ENCODE data around the gene BCAN.

The BCAN gene

DNA sequence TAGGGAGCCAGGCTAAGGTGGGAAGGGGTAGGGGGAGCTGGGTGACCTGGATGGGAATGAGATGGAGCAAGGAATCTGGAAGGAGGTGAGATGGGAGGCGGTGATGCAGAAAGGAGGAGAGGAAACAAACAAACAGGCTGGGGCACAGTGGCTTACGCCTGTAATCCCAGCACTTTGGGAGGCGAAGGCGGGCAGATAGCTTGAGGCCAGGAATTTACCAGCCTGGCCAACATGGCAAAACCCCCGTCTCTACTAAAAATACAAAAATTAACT is 52.7 kb downstream of the BCAN start:
- H3K4me3 ChIP-seq (ENCODE audit: low read depth, low read length) = no peak overlapping the region
- TF ChIP-seq, protein P1, sequence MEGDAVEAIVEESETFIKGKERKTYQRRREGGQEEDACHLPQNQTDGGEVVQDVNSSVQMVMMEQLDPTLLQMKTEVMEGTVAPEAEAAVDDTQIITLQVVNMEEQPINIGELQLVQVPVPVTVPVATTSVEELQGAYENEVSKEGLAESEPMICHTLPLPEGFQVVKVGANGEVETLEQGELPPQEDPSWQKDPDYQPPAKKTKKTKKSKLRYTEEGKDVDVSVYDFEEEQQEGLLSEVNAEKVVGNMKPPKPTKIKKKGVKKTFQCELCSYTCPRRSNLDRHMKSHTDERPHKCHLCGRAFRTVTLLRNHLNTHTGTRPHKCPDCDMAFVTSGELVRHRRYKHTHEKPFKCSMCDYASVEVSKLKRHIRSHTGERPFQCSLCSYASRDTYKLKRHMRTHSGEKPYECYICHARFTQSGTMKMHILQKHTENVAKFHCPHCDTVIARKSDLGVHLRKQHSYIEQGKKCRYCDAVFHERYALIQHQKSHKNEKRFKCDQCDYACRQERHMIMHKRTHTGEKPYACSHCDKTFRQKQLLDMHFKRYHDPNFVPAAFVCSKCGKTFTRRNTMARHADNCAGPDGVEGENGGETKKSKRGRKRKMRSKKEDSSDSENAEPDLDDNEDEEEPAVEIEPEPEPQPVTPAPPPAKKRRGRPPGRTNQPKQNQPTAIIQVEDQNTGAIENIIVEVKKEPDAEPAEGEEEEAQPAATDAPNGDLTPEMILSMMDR (IDR thresholded peaks at IDR 0.05; ENCODE audit: low read depth, low read length) = no peak
- H3K4me1 ChIP-seq = peaks cover 48% of the 10 kb centered on the region
- no peaks in the 10 kb centered on the region for H3K9me3 ChIP-seq
- no peaks in the 10 kb centered on the region for H3K27me3 ChIP-seq
- no peak for DNase-seq
- H3K36me3 ChIP-seq = no peaks in the 10 kb centered on the region

DNA sequence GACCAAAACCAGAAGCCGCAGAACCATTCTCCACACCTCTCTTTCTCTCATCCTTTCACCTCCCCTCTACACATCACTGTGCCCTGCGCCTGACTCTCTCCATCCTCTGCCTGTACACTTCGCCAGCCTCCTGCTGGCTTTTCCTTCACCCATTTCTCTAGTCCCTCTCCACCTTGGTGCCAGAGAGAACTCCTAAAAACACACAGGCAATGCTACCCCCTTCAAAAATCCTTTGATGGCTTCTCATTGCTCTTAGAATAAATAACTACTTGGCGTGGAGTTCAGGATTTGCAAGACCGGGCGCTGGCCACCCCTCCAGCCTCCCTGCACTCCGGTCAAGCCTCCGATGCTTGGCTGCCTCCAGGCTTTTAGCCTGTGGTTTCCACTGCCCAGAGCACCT is 54.8 kb downstream of the BCAN start:
- TF ChIP-seq, protein P1 (IDR thresholded peaks at IDR 0.05; ENCODE audit: low read depth, low read length) = no peak
- Histone ChIP-seq H3K4me1 (peaks cover 41% of the 10 kb centered on the region), H3K27me3 (no peaks in the 10 kb centered on the region), H3K9me3 (no peaks in the 10 kb centered on the region), H3K36me3 (no peaks in the 10 kb centered on the region), H3K4me3 (ENCODE audit: low read depth, low read length) (no peak overlapping the region)
- DNase-seq = no peak

DNA sequence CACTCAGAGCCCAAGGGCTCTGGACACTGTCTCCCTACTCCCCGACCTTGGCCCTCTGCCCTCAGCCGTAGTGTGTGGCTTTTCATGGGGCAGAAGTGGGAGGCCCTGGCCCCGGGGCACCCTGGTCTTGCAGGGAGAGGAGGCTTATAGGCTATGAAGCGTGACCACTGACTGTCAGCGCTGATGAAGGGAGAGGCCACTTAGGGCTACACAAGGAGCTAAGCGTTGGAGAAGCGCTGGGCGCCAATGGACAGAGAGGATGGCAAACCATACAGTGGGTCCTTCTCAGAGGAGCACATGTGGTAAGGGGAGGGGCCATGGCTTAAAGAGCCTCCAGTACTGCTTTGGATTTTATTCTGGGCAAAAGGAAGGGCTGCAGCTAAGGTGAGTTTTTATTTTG is 55.6 kb downstream of the BCAN start:
- no peaks in the 10 kb centered on the region for H3K9me3 ChIP-seq
- no peaks in the 10 kb centered on the region for H3K27me3 ChIP-seq
- TF ChIP-seq, protein P1 (IDR thresholded peaks at IDR 0.05; ENCODE audit: low read depth, low read length) = no peak
- no peaks in the 10 kb centered on the region for H3K36me3 ChIP-seq
- DNase-seq = peak; percentile 60
- H3K4me1 ChIP-seq = peaks cover 33% of the 10 kb centered on the region
- no peak overlapping the region for H3K4me3 ChIP-seq (ENCODE audit: low read depth, low read length)

DNA sequence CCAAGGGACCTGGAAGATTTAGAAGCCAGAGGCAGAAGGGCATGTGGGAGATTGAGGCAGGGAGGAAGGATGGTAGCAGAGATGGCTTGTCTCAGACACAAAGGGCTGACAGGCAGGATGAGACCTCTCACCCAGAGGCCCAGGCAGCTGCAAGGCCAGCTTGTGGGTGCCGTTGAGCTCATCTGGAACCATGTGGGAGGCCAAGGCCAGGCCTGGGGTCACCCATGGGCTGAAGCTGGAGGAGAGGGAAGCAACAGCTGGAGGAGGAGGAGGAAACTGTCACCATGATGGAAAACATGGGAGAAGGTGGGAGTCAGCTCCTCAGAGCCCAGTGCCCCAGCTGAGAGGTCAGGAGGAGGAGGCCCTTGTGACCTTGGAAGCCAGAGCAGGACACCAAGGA is 57.1 kb downstream of the BCAN start:
- TF ChIP-seq, protein P1 (IDR thresholded peaks at IDR 0.05; ENCODE audit: low read depth, low read length) = no peak
- no peak overlapping the region for H3K4me3 ChIP-seq (ENCODE audit: low read depth, low read length)
- no peaks in the 10 kb centered on the region for H3K36me3 ChIP-seq
- no peaks in the 10 kb centered on the region for H3K9me3 ChIP-seq
- H3K27me3 ChIP-seq = no peaks in the 10 kb centered on the region
- DNase-seq = no peak
- peaks cover 29% of the 10 kb centered on the region for H3K4me1 ChIP-seq

DNA sequence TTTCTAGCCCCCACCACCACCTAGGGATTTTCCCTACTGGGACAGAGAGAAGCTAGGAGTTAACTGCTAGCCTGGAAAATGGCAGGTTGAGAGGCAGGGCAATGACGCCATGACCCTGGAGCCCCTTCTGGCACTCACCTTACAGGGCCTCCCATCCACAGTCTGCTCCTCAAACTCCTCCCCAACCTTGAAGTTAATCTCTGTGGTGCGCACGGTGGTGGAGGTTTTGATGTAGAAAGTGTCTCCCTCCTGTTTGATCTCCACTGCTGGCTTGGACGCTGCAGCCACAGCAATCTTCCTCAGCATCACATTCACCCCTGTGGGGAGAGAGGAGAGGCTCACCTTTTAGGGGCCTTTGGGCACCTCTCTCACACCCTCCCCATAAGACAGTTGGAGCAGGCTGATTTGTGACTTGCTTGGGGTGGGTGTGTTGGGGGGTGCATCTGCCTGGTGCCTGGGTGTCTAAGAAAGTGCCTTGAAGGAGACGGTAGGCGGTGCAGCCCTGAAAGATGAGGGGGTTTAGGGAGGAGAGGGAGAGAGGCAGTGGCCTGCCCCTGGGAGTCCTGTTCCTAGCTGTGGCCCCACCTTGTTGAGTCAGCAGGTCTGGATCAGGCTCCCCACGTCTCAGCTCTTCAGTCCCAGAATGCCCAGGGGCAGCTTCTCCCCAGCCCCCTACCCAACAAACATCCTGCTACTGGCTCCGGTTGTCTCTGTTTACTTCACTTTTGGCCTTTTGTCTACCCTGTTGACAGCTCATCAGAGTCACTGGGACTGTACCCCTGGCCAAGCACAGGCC is 59.0 kb downstream of the BCAN start:
- no peak overlapping the region for H3K4me3 ChIP-seq (ENCODE audit: low read depth, low read length)
- DNase-seq = no peak
- H3K36me3 ChIP-seq = no peaks in the 10 kb centered on the region
- H3K4me1 ChIP-seq = peaks cover 37% of the 10 kb centered on the region
- H3K27me3 ChIP-seq = peaks cover 7% of the 10 kb centered on the region
- H3K9me3 ChIP-seq = no peaks in the 10 kb centered on the region
- TF ChIP-seq, protein P1 (IDR thresholded peaks at IDR 0.05; ENCODE audit: low read depth, low read length) = no peak

DNA sequence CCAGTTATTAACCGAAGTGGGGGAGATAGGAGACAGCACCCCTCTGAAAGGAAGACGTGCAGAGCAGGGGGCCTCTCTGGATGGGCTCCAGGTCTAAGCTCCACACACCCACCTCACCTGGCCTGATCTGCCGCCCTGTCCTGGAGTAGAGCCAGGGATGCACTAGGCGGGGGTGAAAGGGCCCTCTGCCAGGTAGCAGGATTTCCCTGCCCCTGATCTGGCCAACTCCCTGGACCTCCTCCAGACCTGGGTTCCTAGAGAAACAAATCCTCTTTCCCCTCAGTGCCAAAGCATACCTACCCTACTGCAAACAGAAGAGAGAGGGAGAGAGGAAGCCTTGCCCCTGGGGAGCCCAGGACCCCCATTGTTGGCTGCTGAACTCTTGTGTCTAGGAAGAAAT is 61.4 kb downstream of the BCAN start:
- Histone ChIP-seq H3K9me3 (no peaks in the 10 kb centered on the region), H3K4me1 (peaks cover 35% of the 10 kb centered on the region), H3K27me3 (peaks cover 7% of the 10 kb centered on the region), H3K4me3 (ENCODE audit: low read depth, low read length) (no peak overlapping the region; the same call in 1 of the 2 replicates), H3K36me3 (no peaks in the 10 kb centered on the region)
- no peak for DNase-seq
- TF ChIP-seq, protein P1 (IDR thresholded peaks at IDR 0.05; ENCODE audit: low read depth, low read length) = no peak
